ENCODE results near the gene ZNF579.
A peak's percentile ranks its signal among the peaks of the same experiment; 100 is the strongest.
"Not testable (repeated sequence)": the region's sequence is repeated elsewhere in the genome, so short reads cannot be mapped to it uniquely, and the experiment has no call there.

The ZNF579 gene

GRCh38 chr19:55592391-55593090, 11.9 kb upstream of the ZNF579 start:
- DNase-seq: no peak

GRCh38 chr19:55591555-55591954, 10.9 kb upstream of the ZNF579 start:
- DNase-seq: no peak

GRCh38 chr19:55590617-55591016, 10.0 kb upstream of the ZNF579 start:
- DNase-seq: no peak

- DNase-seq: no peak
Observed at GRCh38 chr19:55590109-55590508, 9.5 kb upstream of the ZNF579 start.

GRCh38 chr19:55588738-55589137, 8.1 kb upstream of the ZNF579 start:
- DNase-seq: no peak

DNA sequence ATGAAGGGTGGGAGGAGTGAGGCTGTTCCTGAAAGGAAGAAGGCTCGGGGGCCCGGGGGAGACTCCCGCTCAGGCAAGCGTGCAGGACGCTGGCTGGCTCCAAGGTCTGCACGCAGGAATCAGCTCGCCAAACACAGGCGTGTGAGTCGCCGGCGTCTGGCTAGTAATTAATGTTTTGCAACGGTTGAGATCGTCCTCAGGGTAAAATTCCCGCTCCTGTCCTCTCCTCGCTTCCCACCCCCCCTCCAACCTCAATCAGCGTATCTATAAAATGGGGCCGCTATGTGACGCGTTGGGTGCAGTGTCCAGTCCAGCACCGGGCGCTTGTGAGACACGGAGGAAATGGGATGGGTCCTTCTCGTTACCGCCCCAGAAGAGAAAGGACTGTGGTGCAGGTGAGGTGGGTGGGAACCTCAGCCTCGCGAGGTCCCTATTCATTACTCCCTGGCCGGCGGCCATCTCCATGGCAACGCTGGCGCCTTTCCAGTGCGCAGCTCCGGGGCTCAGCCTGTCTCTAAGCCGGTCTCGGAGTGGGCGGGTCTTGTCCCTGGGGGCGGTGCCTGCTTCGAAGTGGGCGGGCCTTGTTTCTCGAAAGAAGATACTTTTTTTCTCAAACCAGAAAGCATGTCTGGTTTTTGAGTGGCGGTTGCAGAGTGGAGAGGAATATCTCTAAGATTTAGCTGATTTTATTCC, 6.5 kb upstream of the ZNF579 start:
- peak; percentile 68 to 69 for DNase-seq

- DNase-seq: no peak
Observed at GRCh38 chr19:55585658-55586339, 5.2 kb upstream of the ZNF579 start.

GRCh38 chr19:55584871-55585270, 4.2 kb upstream of the ZNF579 start:
- no peak for DNase-seq

DNA sequence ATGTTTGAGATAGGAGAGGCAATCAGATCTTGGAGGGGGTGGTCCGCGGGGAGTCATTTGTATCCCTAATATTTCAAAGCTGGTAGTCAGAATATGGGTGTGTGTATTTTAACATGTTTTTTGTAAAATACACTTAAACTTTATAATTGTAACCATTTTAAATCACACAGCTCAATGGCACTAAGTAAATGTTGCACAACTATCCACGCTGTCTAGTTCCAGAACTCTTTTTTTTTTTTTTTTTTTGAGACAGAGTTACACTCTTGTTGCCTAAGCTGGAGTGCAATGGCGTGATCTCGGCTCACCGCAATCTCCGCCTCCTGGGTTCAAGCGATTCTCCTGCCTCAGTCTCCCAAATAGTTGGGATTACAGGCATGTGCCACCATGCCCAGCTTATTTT, 3.2 kb upstream of the ZNF579 start:
- DNase-seq: not testable (repeated sequence)

DNA sequence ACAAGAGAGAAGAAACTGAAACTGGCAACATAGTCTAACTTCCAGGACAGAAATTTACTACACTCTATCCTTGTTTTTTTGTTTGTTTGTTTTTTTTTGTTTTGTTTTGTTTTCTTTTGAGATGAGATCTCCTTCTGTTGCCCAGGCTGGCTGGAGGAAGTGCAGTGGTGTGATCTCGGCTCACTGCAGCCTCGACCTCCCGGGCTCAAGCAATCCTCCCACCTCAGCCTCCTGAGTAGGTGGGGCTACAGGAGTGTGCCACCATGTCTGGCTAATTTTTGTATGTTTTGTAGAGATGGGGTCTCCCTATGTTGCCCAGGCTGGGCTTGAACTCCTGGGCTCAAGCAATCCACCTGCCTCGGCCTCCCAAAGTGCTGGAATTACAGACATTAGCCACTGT, 1.6 kb upstream of the ZNF579 start:
- DNase-seq: not testable (repeated sequence)

- DNase-seq: no peak
Observed at GRCh38 chr19:55581823-55582223, 1.2 kb upstream of the ZNF579 start.

- peak in 1 of 2 donors; percentile 11 for DNase-seq
Observed at GRCh38 chr19:55581145-55581822, 636 bp upstream of the ZNF579 start.

DNA sequence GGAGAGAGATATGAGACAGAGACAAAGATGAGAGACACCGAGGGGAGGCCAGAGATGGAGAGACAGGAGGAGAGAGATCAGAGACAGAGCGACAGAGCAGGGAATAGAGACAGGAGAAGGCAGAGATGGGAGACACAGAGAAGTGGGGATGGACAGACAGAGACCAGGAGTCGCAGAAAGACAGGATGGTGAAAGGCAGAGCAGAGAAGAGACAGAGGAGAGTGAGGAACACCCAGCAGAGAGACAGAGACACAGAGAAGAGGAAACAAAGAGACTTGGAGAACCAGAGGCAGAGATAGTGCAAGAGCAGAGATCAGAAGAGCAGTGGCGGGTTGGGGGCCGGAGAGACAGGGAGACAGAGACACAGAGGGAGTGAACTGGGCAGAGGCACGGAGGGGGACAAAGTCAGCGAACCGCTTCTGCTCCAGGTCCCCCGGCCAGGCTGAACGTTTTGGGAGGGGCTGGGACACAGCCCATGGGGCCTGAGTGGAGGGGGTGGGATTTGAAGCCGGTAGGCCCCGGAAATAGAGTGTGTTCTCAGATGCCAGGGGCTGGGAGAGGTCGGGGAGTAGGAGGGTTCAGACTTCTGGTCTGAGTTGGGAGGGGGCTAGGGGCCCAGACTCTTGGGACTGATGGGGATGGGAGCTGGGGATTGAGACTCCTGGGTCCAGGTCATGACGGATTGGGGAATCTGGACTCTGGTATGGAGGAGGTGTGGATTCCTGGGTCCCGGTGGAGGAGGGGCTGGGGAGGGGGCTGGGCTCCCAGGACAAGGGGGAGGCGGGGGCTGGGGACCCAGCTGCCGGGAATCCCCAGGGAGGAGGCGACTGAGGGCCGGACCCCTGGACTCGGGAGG, 654 bp downstream of the ZNF579 start:
- no peak for DNase-seq

DNA sequence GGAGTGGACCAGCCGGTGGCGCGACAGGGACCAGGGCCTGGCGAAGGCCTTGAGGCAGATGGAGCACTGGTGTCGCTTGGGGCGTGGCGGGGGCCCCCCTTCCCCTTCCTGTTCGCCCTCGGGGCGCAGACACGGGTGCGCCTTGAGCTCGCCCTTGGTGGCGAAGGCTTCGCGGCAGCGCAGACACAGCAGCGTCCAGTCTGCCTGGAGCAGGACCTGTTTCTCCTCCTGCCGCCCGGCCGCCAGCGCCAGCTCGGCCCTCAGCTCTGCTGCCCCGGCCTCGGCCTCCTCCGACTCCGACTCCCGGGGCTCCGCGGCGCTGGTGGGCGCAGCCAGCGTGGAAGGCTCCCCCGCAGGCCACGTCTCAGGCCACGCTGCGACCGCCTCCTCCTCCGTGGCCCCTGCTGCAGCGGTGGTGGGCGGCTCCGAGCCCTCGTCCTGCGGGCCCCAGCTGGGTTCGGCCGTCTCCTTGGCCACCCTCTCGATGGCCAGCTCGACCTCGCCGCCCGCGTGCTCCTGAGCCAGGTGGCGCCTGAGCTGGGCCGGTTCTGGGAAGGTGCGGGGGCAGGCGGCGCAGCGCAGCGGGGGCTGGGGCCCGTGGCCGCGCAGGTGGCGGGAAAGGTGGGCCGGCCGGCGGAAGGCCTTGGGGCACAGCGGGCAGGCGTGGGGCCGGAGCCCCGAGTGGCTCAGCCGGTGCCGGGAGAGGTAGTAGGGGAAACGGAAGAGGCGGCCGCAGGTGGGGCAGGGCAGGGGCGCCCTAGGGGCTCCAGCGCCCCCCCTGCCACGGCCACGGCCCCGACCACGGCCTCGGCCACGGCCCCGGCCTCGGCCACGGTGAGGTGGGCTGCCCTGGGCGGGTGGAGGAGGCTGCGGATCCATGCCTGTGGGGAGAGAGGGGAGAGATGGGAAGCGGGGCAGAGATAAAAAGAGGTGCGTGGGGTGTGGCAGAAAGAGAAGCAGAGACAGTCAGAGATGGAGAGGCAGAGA, 1.6 kb downstream of the ZNF579 start:
- no peak for DNase-seq

DNA sequence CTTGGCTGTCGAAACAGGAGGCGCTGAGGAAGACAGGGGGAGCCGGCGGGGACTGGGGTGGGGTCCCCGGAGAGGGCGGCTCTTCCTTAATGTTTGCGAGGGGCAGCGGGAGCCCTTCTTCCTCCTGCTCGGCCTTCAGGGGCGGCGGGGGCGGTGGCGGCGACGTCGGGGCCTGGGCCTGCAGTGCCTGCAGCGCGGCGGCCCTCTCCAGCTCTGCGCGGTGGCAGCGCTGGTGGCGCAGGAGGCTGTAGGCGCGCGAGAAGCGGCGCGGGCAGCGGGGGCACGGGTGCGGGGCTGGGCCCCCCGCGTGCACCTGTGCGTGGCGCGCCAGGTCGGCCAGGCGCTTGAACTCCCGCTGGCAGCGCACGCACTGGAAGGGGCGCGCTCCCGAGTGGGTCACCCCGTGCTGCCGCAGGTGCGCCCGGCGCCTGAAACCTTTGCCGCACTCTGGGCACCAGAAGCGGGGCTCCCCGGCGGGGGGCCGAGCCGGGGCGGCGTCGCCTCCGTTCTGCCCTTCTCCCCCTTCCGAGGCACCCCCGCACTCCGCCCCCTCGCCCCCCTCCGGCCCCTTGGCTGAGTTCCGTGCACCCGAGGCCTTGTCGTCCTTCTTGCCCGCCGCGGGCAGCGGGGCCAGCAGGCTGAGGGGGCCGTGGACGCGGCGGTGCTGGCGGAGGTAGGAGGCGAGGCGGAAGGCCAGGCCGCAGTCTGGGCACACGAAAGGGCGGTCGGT, 2.5 kb downstream of the ZNF579 start:
- no peak for DNase-seq

DNA sequence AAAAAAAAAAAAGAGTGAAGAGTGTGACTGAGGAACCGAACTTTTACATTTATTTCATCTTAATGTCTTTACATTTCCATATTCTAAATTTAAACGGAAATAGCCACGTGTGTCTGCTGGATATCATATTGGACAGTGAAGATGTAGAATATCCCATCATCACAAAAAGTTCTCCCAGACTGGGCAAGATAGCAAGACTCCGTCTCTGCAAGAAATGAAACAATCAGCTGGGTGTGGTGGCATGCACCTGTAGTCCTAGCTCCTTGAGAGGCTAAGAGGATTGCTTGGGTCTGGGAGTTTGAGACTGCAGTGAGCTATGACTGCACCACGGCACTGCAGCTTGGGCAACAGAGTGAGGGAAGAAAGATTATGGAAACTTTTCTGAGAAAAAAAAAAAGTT, 3.9 kb downstream of the ZNF579 start:
- no peak for DNase-seq

DNA sequence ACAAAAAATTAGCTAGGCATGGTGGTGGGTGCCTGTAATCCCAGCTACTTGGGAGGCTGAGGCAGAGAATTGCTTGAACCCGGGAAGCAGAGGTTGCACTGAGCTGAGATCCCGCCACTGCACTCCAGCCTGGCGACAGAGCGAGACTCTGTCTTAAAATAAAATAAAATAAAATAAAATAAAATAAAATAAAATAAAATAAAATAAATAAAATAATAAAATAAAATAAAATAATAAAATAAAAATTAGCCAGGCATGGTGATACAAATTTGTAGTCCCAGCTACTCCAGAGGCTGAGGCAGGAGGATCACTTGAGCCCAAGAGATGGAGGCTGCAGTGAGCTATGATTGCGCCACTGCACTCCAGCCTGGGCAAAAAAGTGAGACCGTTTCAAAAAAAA, 6.7 kb downstream of the ZNF579 start:
- DNase-seq: not testable (repeated sequence)

GRCh38 chr19:55569477-55569876, 11.2 kb downstream of the ZNF579 start:
- DNase-seq: not testable (repeated sequence)

DNA sequence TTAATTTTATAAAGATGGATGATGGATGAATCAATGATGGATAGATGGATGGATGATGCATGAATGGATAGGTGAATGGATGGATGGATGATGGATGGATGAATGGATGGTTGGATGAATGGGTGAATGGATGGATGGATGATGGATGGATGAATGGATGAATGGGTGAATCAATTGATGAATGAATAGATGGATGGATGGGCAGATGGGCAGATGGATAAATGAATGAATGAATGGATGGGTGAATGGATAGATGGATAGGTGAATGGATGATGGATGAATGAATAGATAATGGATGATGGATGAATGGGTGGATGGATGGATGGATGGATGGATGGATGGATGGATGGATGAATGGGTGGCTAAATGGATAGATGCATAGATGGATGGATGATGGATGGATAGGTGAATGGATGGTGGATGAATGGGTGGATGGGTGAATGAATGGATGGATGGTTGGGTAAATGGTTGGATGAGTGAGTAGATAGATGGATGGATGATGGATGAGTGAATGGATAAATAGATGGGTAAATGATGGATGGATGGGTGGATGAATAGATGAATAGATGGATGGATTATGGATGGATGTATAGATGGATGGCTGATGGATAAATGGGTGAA, 12.8 kb downstream of the ZNF579 start:
- no peak for DNase-seq

GRCh38 chr19:55566823-55567222, 13.8 kb downstream of the ZNF579 start:
- DNase-seq: no peak
